Forelimb muscle (tissue), 1 donor: Measurements from ENCODE around the gene ASPDH. TPM values are rescaled to one million over a fixed set of nuclear protein-coding genes. Genes with fewer than 3 reads are reported as not detected.
"Not testable (repeated sequence)": the region's sequence is repeated elsewhere in the genome, so short reads cannot be mapped to it uniquely, and the experiment has no call there.

Experiments
- DNase-seq: peaks from one replicate; pipeline ENCODE4 v3.0.0-alpha.2; 2013; ENCODE audit warnings: low read depth
- polyA plus RNA-seq: library from polyadenylated mRNA; unstranded; fragments of 120-200 nt; gene quantifications from one replicate; pipeline ENCODE4 v1.2.1, GENCODE V29; 2013; ENCODE audit not compliant: insufficient read length

Gene ASPDH
- polyA plus RNA-seq, 1 donor = 1.4 TPM

- DNase-seq = no peak
Measured at GRCh38 chr19:50478901-50479715, 34.6 kb downstream of the ASPDH start.

- DNase-seq = no peak
Measured at GRCh38 chr19:50477751-50478515, 35.8 kb downstream of the ASPDH start.

- no peak for DNase-seq
Measured at GRCh38 chr19:50476907-50477238, 36.8 kb downstream of the ASPDH start.

GRCh38 chr19:50476224-50476906 is 37.3 kb downstream of the ASPDH start, which contains the start of the genes EMC10 and GARIN5A:
TSS of gene EMC10 (plus strand) at chr19:50476507. CDS start at chr19:50476545, 38 bp downstream.
TSS of gene GARIN5A (minus strand) at chr19:50476848. CDS start at chr19:50476388, 460 bp downstream.
- DNase-seq = peak; percentile 70

- DNase-seq = no peak
Measured at GRCh38 chr19:50475736-50476223, 37.9 kb downstream of the ASPDH start.

GRCh38 chr19:50475101-50475568 is 38.6 kb downstream of the ASPDH start:
- no peak for DNase-seq

GRCh38 chr19:50473336-50473735 is 40.4 kb downstream of the ASPDH start:
- not testable (repeated sequence) for DNase-seq

GRCh38 chr19:50468818-50469217 is 44.9 kb downstream of the ASPDH start:
- no peak for DNase-seq

- DNase-seq = no peak
Measured at GRCh38 chr19:50467566-50467965, 46.1 kb downstream of the ASPDH start.

- no peak for DNase-seq
Measured at GRCh38 chr19:50466706-50467039, 47.0 kb downstream of the ASPDH start.

- DNase-seq = no peak
Measured at GRCh38 chr19:50465986-50466705, 47.6 kb downstream of the ASPDH start.

GRCh38 chr19:50465000-50465399 is 48.7 kb downstream of the ASPDH start:
- DNase-seq = no peak

- DNase-seq = no peak
Measured at GRCh38 chr19:50464348-50464747, 49.4 kb downstream of the ASPDH start.

- DNase-seq = no peak
Measured at GRCh38 chr19:50462970-50463369, 50.7 kb downstream of the ASPDH start.

Other genes with a start within 250 kb of the ASPDH start
- gene KCNC3, start 184.5 kb downstream of the ASPDH start, polyA plus RNA-seq = 1.3 TPM
- gene NAPSA, start 148.3 kb downstream of the ASPDH start, polyA plus RNA-seq = 1.2 TPM
- 20.9 TPM for gene NR1H2, start 137.5 kb downstream of the ASPDH start, polyA plus RNA-seq
- gene POLD1, start 129.6 kb downstream of the ASPDH start, polyA plus RNA-seq = 15.2 TPM
- 0.71 TPM for gene SPIB, start 95.0 kb downstream of the ASPDH start, polyA plus RNA-seq
- 67.9 TPM for gene MYBPC2, start 81.0 kb downstream of the ASPDH start, polyA plus RNA-seq
- gene EMC10, start 37.4 kb downstream of the ASPDH start, polyA plus RNA-seq = 117 TPM
- 5.7 TPM for gene GARIN5A, start 37.1 kb downstream of the ASPDH start, polyA plus RNA-seq
- 24.6 TPM for gene JOSD2, start 2.7 kb downstream of the ASPDH start, polyA plus RNA-seq
- gene LRRC4B, start 54.5 kb upstream of the ASPDH start, polyA plus RNA-seq = 8.5 TPM
- gene SYT3, start 126.0 kb upstream of the ASPDH start, polyA plus RNA-seq = 0.42 TPM
- gene C19orf81, start 135.5 kb upstream of the ASPDH start, polyA plus RNA-seq = 3.8 TPM
- 44.4 TPM for gene SHANK1, start 205.9 kb upstream of the ASPDH start, polyA plus RNA-seq
- gene CLEC11A, start 209.5 kb upstream of the ASPDH start, polyA plus RNA-seq = 24.4 TPM